Measurements from ENCODE around the gene IZUMO1.

- no peak for TF ChIP-seq CTCF (IDR thresholded peaks at IDR 0.05)
- TF ChIP-seq POLR2A (IDR thresholded peaks at IDR 0.05; ENCODE audit: low read depth), result no peak
- TF ChIP-seq POLR2AphosphoS5 (IDR thresholded peaks at IDR 0.05), result no peak
- no peak for TF ChIP-seq EP300 (IDR thresholded peaks at IDR 0.05)
Observed at GRCh38 chr19:48794291-48794690, 47.6 kb upstream of the IZUMO1 start.

Data from esophagus muscularis mucosa (tissue), 4 donors.